ENCODE measurements around the gene TRIM6.
"Not testable (repeated sequence)": the region's sequence is repeated elsewhere in the genome, so short reads cannot be mapped to it uniquely, and the experiment has no call there.

TRIM6 gene, protein sequence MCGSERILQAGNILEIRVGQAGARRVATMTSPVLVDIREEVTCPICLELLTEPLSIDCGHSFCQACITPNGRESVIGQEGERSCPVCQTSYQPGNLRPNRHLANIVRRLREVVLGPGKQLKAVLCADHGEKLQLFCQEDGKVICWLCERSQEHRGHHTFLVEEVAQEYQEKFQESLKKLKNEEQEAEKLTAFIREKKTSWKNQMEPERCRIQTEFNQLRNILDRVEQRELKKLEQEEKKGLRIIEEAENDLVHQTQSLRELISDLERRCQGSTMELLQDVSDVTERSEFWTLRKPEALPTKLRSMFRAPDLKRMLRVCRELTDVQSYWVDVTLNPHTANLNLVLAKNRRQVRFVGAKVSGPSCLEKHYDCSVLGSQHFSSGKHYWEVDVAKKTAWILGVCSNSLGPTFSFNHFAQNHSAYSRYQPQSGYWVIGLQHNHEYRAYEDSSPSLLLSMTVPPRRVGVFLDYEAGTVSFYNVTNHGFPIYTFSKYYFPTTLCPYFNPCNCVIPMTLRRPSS

GRCh38 chr11:5596607-5597201 lies at the start of gene TRIM6:
TSS of gene TRIM6 (plus strand) at chr11:5596637. CDS start at chr11:5596898, 261 bp downstream.
- no peak for DNase-seq

DNA sequence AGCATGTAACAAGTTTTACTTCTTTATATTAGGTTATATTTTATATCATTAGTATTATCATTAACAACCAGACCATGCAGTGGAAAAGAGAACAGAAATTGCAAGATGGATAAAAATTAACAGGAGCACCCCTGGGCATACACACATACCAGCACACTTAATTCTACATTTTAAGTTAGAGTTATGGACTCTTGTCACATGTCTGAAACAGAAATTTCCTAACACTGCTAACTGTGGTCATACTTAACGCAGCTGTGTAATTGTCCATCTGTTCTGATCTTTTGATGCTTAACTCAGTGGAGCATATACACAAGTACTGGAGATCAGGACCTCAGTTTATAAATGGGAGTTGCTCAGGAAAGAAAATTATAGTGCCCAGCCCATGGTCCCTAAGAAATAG lies 48.5 kb upstream of the TRIM6 start:
- no peak for DNase-seq

DNA sequence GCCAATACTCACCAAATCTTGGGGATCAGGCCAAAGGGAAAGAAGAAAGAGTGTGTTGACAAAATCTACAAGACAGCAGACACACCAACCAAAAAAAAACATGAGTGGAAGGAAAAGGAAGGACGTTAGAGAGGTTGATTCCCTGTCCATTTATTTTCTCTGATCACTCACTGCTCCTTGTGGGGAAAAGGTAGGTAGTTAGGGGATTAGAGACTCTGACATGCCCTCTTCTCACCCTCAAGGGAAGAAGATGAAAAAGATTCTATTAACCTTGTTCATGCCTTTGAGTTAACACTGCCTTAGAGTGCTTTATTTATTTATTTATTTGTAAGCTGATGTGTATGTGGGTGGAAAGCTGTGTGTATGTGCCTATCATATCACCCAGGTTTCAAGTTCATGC lies 48.0 kb upstream of the TRIM6 start, which contains the start of gene OR52H1:
OR52H1 (minus strand) TSS at position 101 of the 400 bp plus-strand sequence. CDS start 3,035 bp downstream, outside the sequence.
- no peak for DNase-seq

- DNase-seq, result no peak
These were observed 45.9 kb upstream of the TRIM6 start for GRCh38 chr11:5550440-5551095.

GRCh38 chr11:5553343-5553742 lies 43.1 kb upstream of the TRIM6 start:
- DNase-seq, result no peak

DNA sequence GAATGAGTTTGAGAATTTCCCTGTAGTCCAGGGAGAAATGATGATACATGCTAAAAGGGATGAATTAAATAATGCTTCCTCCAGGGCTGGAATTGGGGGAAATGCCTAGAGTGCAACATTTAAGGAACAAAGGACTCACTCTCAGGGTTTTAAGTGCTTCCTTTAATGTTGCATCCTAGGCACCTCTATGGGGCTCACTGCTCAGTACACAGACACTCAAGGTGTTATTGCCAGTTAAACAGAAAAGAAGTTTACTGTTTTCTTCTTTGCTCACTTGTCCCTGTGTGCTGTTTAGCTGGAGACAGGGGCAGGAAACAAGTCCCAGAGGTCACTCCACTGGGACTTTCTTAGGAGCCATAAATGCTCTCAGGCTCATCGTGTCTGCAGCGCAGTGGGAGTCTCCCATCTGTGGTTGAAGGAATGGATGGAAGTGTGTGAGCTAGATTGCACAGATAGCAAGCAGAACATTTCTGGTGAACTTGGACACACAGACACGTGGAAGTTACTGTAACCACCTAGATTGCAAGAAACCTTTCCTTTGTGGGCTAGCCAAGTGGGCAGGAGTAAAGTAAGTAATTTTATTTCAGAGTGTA lies 39.7 kb upstream of the TRIM6 start:
- DNase-seq, result no peak

- DNase-seq, result no peak
These were observed 38.7 kb upstream of the TRIM6 start for GRCh38 chr11:5557751-5558150.

DNA sequence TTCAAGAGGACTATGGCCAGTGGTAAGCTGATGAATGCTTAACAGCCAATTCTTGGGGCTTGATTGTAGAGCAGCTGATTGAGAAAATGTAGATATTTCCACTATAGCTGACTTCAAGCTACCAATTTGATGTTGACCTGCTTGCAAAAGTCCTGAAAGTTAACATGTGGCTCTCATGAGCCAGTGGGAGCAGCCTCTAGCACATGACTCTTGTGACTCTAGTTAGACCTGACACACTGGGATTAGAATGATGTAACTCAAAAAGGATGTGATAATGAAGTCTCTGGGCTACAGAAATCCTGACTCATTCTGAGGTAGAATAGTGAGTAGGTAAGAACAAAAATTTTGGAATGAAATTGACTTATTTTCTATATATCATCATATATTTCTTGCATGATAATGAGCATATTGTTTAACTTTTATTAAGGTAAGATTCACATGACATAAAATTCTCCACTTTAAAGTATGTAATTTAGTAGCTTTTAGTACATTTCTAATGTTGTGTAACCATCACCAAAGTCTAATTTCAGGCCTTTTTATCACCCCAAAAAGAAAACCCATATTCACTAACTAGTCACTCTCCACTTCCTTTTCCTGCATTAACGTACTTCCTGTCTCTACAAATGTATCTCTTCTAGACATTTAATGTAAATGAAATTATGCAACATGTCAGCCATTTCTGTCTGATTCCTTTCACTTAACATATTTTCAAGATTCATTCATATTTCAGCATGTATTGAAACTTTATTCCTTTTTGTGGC lies 32.0 kb upstream of the TRIM6 start:
- DNase-seq, result no peak

DNA sequence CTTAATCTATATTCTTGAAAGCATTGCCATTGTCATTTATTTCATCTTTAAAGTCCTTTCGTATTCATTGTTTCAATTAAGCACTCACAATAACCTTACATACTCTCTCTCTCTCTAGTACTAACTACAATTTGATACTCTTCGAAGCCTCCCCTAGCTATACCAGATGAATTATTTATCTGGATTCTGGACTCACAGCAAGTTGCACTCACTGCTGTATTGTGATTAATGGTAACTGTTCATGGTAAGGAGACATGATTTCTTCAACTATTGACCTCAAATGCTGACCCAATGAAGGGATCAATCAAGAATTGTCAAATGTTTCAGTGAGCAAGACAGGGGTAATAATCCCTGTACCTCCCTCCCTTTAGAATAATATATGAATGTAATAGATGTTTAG lies 21.8 kb upstream of the TRIM6 start:
- no peak for DNase-seq

DNA sequence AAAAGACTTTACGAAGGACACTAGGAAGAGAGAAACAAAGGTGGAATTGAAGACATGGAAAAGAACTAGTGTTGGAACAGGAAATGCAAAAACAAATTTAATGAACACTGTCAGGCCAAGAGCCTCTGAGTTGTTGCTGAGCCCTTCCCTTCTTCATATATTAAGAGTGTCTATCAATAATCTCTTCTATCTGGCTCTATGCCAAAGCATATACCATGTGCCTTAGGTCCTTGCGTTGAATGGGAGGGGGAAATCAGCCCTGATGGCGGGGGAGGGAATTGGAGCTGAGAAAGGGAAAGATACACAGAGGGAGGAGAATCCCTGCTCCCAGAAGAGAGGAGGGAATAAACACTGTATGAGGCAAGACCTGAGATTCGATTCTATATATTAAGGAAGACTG lies 21.3 kb upstream of the TRIM6 start:
- no peak for DNase-seq

- DNase-seq, result no peak
These were observed 19.3 kb upstream of the TRIM6 start for GRCh38 chr11:5577101-5577500.

DNA sequence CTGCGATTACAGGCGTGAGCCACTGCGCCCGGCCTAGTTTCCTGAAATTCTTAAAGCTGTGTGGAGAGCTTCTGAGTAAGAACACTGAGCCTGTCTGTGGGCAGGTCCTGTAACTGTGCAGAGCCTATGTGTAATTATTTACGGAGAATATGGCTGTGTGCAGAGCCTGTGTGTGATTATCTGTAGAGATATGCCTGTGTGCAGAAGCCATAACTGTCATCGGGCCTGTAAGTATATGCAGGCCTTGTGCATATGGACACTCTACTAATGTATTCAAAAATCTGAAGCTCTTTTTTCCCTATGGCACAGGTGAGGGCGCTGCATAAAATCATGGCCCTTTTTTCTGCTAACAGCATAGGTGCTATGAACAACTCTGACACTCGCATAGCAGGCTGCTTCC lies 15.9 kb upstream of the TRIM6 start, which contains the start of gene OR52B6:
OR52B6 (plus strand) TSS at position 301 of the 400 bp plus-strand sequence; CDS start at position 301, 0 bp downstream.
- no peak for DNase-seq

DNA sequence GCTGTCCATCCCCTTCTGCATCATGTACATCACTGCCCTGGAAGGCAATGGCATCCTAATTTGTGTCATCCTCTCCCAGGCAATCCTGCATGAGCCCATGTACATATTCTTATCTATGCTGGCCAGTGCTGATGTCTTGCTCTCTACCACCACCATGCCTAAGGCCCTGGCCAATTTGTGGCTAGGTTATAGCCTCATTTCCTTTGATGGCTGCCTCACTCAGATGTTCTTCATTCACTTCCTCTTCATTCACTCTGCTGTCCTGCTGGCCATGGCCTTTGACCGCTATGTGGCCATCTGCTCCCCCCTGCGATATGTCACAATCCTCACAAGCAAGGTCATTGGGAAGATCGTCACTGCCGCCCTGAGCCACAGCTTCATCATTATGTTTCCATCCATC lies 15.4 kb upstream of the TRIM6 start:
- no peak for DNase-seq

- DNase-seq, result not testable (repeated sequence)
These were observed 12.0 kb upstream of the TRIM6 start for GRCh38 chr11:5584458-5584857.

- DNase-seq, result not testable (repeated sequence)
These were observed 6.5 kb upstream of the TRIM6 start for GRCh38 chr11:5589906-5590305.

- DNase-seq, result no peak
These were observed 4.8 kb upstream of the TRIM6 start for GRCh38 chr11:5591613-5592012.

GRCh38 chr11:5592615-5593014 lies 3.8 kb upstream of the TRIM6 start:
- no peak for DNase-seq

DNA sequence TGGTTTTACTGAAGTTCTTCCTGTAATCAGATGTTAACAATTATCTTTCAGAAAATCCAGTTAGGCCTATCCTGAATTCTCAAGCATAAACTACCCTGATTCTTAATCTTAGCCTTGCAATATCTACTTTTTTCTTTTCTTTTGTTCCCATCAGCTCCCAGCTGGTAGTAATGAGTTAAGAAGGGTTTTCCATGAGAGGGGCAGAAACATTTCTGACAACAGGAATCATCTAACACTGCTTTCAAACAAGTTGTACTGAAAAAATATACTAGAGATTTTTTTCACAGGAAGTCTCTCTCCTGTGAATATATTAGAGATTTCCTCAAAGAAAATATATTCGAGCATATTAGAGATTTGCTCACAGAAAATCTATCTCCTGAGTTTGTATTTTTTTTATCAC lies 3.3 kb upstream of the TRIM6 start:
- DNase-seq, result no peak

- DNase-seq, result no peak
These were observed 1.5 kb downstream of the TRIM6 start for GRCh38 chr11:5597953-5598352.

- peak in 3 of 4 experiments; percentile 15 to 29 (median 17) for DNase-seq
These were observed 4.0 kb downstream of the TRIM6 start for GRCh38 chr11:5600374-5600851.

DNA sequence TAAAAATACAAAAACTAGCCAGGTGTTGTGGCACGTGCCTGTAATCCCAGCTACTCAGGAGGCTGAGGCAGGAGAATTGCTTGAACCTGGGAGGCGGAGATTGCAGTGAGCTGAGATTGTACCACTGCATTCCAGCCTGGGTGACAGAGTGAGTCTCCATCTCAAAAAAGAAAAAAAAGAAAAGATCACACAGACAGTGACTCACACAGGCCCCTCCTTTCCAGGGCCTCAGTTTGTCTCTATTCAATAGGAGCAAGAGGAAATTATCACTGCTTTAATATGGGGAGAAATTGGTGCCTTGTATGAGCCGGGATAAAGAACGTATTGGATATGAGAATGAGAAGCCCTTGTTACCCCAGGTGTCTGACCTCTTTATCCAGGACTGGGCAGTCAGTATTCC lies 6.4 kb downstream of the TRIM6 start:
- not testable (repeated sequence) for DNase-seq

GRCh38 chr11:5603326-5603725 lies 6.9 kb downstream of the TRIM6 start:
- DNase-seq, result no peak

Data from activated CD4-positive, CD25-positive, alpha-beta regulatory T cell (primary cell).